ENCODE measurements around the gene GPATCH8.

- TF ChIP-seq CTCF (IDR thresholded peaks at IDR 0.05), result no peak
- no peak for TF ChIP-seq POLR2A (IDR thresholded peaks at IDR 0.05)
Observed at GRCh38 chr17:44394833-44395232, 108.4 kb downstream of the GPATCH8 start.

Data from Peyer's patch (tissue), 4 donors.